RPMI7951 (cell line): ENCODE results near the gene LDLRAD3. TPM values are rescaled to one million over a fixed set of nuclear protein-coding genes. Genes with fewer than 3 reads are reported as not detected.

Experiments used
- DNase-seq: peaks from one replicate; pipeline ENCODE4 v3.0.0-alpha.2; 2012; ENCODE audit warnings: low read depth
- total RNA-seq: library from RNA; depleted of rRNA; stranded (reverse); fragments of >200 nt; shearing (Covaris generic); gene quantifications from 2 replicates; pipeline ENCODE4 v1.2.3, GENCODE V29; 2014

The LDLRAD3 gene
- total RNA-seq, 1 experiment from 2014 or later, result 3.8 TPM

GRCh38 chr11:36270701-36271100, 326.8 kb downstream of the LDLRAD3 start:
- DNase-seq, result no peak

GRCh38 chr11:36271794-36272407, 328.0 kb downstream of the LDLRAD3 start:
- DNase-seq, result peak; percentile 31

- no peak for DNase-seq
These were observed 329.2 kb downstream of the LDLRAD3 start for GRCh38 chr11:36273110-36273509.

- DNase-seq, result no peak
These were observed 330.6 kb downstream of the LDLRAD3 start for GRCh38 chr11:36274414-36274813.

GRCh38 chr11:36278531-36279282, 334.8 kb downstream of the LDLRAD3 start:
- DNase-seq, result no peak

GRCh38 chr11:36280531-36280930, 336.7 kb downstream of the LDLRAD3 start:
- DNase-seq, result no peak
